HG03103 (cell line): ENCODE results near the gene RCAN2.

ENCODE experiments used
- ATAC-seq: cut with Tn5 transposase; IDR thresholded peaks from one replicate; pipeline ENCODE4 v1.9.1; 2021; ENCODE audit warnings: low read depth; ENCODE audit not compliant: unreplicated experiment

Gene RCAN2

GRCh38 chr6:46491201-46491627, at the start of gene RCAN2:
RCAN2 (minus strand) TSS chr6:46491449.
- no peak for ATAC-seq

DNA sequence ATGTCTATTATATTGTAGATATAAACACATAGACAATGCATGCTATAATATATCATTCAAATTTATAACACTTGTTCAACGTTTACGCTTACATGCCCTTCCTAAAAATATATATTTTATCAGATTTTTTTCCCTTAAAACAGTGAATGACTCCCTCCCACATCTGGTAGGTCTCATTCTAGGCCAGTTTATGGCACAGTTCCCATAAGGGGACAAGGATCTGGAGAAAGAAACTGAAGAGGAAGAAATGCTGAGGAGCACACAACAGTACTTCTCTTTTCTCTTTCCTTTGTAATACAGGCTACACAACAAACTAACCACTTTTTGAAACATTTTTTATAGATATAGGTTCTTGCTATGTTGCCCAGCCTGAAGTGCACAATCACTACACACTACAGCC, 48.6 kb upstream of the RCAN2 start:
- no peak for ATAC-seq

- no peak for ATAC-seq
Observed at GRCh38 chr6:46538800-46539480, 47.7 kb upstream of the RCAN2 start.

DNA sequence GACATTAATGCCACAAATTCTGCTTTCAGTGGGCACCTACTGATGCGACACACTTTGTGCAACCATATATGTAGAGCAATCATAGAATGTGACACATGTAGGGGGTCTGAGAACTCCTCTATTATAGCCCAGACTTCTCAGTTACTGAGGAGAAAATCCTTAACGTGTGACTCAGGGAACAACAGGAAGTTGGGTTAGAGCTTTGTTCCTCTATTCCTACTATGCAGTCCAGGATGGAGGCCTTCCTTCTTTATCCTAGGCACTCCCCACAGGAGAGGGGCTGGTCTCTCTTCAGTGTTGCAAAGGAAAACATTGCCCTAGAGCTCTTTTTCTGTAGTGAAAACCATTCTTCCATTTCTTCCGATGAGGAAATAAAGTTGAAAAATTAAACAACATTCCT, 39.6 kb upstream of the RCAN2 start:
- no peak for ATAC-seq

GRCh38 chr6:46528961-46529750, 37.9 kb upstream of the RCAN2 start:
- ATAC-seq: no peak

- ATAC-seq: no peak
Observed at GRCh38 chr6:46526607-46527006, 35.4 kb upstream of the RCAN2 start.

GRCh38 chr6:46525583-46525982, 34.3 kb upstream of the RCAN2 start:
- no peak for ATAC-seq

DNA sequence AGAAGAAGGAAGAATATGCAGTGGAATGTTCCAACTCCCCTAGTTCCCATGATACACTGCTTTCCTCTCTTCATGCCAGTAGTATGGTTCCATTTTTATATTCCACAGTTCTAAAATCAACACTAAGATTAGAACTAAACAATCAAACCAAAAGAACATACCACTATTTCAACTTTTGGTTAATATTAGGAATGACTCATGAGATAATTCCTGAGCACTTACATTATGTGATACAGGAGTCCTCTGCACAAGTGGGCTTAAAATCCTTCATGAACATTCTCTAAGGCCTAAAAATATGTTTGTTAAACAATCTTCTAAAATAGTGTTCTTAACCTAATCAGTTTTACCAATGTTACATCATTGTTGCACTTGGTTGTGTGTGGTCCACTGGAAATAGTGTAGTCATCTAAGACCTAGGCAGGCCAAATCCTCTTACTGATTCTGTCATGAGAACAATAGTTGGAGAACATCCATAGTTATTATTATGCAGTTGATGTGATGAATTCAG, 30.3 kb upstream of the RCAN2 start:
- no peak for ATAC-seq

DNA sequence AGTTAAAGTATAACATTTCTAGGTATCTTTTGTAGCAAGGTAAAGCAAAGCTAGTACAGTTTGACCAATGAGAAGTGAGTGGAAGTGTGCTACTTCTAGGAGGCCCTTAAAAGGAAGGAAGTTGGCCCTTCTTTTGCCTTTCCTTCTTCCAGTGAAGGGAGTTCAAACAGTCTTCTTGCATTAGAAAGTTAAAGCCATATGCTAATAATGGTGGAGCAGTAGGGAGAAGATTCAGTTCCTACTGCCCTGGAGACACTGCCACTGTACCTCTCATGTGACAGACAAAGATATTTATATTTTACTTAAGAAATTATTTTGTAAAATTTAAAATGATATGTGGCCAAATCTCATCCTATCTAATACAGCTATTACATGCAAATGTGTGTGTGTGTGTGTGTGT, 26.0 kb upstream of the RCAN2 start:
- ATAC-seq: no peak

- no peak for ATAC-seq
Observed at GRCh38 chr6:46513533-46513932, 22.3 kb upstream of the RCAN2 start.

- no peak for ATAC-seq
Observed at GRCh38 chr6:46511320-46511719, 20.1 kb upstream of the RCAN2 start.

DNA sequence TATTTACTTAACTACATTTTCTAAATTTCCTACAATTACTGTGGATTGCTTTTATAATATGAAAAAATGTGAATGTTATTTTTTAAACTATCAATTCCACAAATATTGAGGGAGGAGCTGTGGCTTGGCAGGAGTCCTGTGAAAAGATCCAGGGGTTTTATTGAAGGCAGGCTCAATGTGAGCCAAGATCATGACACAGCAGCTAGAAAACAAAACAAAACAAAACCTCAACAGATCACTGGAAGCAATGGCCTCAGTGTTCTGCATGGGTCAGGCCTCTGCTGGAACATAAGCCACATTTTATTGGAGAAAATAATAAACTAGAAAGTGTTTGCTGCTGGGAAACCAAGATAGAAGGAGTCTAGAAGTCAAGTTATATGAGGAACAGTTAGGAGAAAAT, 19.4 kb upstream of the RCAN2 start:
- ATAC-seq: no peak

DNA sequence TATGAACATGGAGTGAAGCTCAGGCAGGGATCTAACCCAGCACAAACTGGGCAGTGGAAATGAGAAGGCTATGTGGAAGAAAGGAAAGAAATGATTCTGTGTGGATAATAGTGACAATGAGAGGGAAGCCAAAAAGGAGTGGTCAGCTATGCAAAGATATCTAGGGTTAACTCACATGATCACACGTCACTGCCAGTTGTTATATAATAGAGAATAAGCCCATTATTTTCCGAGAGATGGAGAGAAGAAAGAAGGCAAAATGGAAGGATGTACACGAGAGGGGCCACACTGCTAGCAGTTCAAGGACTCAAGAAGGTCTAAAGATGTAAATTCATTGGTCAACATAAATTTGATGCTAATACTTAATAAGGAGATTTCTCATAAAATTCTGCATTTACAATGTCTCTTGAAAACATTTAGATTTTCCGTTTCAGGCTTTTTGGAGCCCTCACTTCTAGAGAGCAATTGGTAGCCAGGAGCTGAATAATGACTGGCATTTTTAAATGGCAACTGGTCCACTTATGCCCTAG, 18.8 kb upstream of the RCAN2 start:
- no peak for ATAC-seq

GRCh38 chr6:46509063-46509462, 17.8 kb upstream of the RCAN2 start:
- no peak for ATAC-seq

GRCh38 chr6:46507426-46507825, 16.2 kb upstream of the RCAN2 start:
- ATAC-seq: no peak

GRCh38 chr6:46505693-46506512, 14.7 kb upstream of the RCAN2 start:
- no peak for ATAC-seq

- no peak for ATAC-seq
Observed at GRCh38 chr6:46504242-46504641, 13.0 kb upstream of the RCAN2 start.

DNA sequence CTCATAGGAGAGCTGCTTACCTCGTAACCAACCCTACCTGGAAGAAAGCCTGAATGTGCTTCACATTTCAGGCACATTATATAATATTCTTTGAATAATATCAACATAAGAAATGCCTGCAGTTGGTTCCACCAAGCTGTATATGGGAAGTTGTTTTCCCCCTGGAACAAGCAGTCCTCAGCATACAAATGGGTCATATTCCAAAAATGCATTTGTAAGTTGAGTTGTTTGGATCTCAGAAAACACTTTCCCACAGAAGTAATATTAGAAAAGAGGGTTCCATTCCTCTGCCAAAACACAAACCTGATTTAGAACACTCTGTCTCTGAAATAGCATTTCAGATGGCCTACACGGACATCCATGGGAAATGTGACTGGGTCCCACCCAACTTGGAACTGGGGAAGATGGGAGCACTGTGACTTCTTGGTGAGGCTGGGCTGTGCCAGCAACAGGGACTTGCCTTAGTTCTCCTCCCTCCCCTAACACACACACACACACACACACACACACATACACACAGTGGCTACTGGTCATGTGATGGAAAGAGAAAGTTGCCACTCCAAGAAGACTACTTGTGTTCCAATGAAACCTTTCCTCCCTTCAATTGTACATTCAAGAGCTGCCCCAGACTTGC, 11.4 kb upstream of the RCAN2 start:
- ATAC-seq: no peak

DNA sequence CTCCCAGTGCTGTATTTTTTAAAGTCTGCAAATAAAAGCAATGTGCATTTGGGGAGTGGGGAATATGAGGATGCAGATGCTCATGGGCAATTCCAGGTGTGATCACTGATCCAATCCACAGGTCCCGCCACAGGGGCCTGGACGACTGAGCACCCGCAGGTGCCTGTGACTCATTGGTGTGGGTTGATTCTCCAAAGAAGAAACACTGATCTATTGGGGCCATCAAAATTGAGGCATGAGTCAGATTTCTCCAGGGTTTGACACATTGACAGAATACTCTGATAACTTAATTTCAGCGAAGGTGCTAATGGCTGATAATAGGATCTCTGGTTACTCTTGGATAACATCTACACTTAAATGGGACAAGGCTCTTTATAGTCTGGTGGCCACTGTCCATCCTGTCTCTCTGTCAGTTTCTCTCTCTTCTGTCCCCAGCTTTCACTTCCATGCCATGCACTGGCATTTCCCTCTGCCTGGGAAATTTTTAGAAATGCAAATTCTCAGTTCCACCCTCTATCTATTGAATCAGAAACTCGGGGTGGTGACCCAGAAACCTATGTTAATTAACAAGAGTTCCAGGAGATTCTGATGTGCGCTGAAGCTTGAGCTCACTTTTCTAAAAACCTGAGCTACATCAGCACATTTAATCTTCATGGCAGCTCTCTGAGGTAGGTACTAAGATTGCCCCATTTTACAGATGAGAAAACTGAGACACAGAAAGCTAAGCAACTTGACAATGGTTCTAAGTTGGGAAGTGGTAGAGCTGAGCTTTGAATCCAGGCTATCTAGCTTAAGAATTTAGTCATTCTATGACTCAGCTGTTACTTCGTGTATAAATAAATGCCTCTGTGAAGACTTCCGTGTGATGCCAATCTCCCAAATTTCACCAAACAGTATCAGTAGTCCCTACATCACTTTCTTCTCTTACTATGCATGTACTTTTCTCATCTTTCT, 10.2 kb upstream of the RCAN2 start:
- ATAC-seq: no peak
